Measurements from ENCODE around the gene FOXO1.

The FOXO1 gene

GRCh38 chr13:40652588-40652940 lies 13.9 kb downstream of the FOXO1 start:
- H3K79me2 ChIP-seq (ENCODE audit: insufficient read depth, low read length), result no peaks in the 10 kb centered on the region
- H3K27me3 ChIP-seq (ENCODE audit: insufficient read depth, low read length, poor library complexity), result no peaks in the 10 kb centered on the region
- no peaks in the 10 kb centered on the region for H3K9me3 ChIP-seq (ENCODE audit: insufficient read depth, low read length, severe bottlenecking)
- H3K27ac ChIP-seq (ENCODE audit: low read length), result no peak overlapping the region
- DNase-seq (no peak), ATAC-seq (ENCODE audit: insufficient read depth, low read depth) (no peak)
- TF ChIP-seq CTCF (IDR thresholded peaks at IDR 0.05; ENCODE audit: borderline replicate concordance, extremely low read depth, low read length, poor library complexity, severe bottlenecking) (no peak), EZH2 (IDR thresholded peaks at IDR 0.05; ENCODE audit: borderline replicate concordance, low read depth, low read length, severe bottlenecking) (no peak)
- H3K36me3 ChIP-seq (ENCODE audit: insufficient read depth, low read length), result no peaks in the 10 kb centered on the region
- H3K9ac ChIP-seq (ENCODE audit: low read depth, low read length), result no peak overlapping the region
- H4K20me1 ChIP-seq (ENCODE audit: insufficient read depth, low read length), result no peaks in the 10 kb centered on the region
- H2AFZ ChIP-seq (ENCODE audit: low read depth, low read length), result no peak overlapping the region
- H3K4me3 ChIP-seq (ENCODE audit: low read depth in 1 of 2, low read length in 2 of 2), result no peak overlapping the region
- H3K4me1 ChIP-seq (ENCODE audit: insufficient read depth, low read length), result no peaks in the 10 kb centered on the region
- no peak overlapping the region for H3K4me2 ChIP-seq (ENCODE audit: insufficient read depth, low read length)

- no peak for TF ChIP-seq CTCF (IDR thresholded peaks at IDR 0.05; ENCODE audit: borderline replicate concordance, extremely low read depth, low read length, poor library complexity, severe bottlenecking)
- no peak for TF ChIP-seq EZH2 (IDR thresholded peaks at IDR 0.05; ENCODE audit: borderline replicate concordance, low read depth, low read length, severe bottlenecking)
- Histone ChIP-seq H3K27me3 (ENCODE audit: insufficient read depth, low read length, poor library complexity) (no peaks in the 10 kb centered on the region), H3K9ac (ENCODE audit: low read depth, low read length) (no peak overlapping the region), H3K4me3 (ENCODE audit: low read depth in 1 of 2, low read length in 2 of 2) (no peak overlapping the region), H3K4me2 (ENCODE audit: insufficient read depth, low read length) (no peak overlapping the region), H4K20me1 (ENCODE audit: insufficient read depth, low read length) (no peaks in the 10 kb centered on the region), H3K27ac (ENCODE audit: low read length) (no peak overlapping the region), H3K4me1 (ENCODE audit: insufficient read depth, low read length) (no peaks in the 10 kb centered on the region), H3K36me3 (ENCODE audit: insufficient read depth, low read length) (no peaks in the 10 kb centered on the region), H3K79me2 (ENCODE audit: insufficient read depth, low read length) (no peaks in the 10 kb centered on the region), H3K9me3 (ENCODE audit: insufficient read depth, low read length, severe bottlenecking) (no peaks in the 10 kb centered on the region), H2AFZ (ENCODE audit: low read depth, low read length) (no peak overlapping the region)
- ATAC-seq (ENCODE audit: insufficient read depth, low read depth) (no peak), DNase-seq (no peak)
These were observed 14.4 kb downstream of the FOXO1 start for GRCh38 chr13:40651866-40652587.

- TF ChIP-seq EZH2 (IDR thresholded peaks at IDR 0.05; ENCODE audit: borderline replicate concordance, low read depth, low read length, severe bottlenecking), result no peak
- TF ChIP-seq CTCF (IDR thresholded peaks at IDR 0.05; ENCODE audit: borderline replicate concordance, extremely low read depth, low read length, poor library complexity, severe bottlenecking), result no peak
- Histone ChIP-seq H3K4me2 (ENCODE audit: insufficient read depth, low read length) (no peak overlapping the region), H2AFZ (ENCODE audit: low read depth, low read length) (no peak overlapping the region), H3K27ac (ENCODE audit: low read length) (no peak overlapping the region), H4K20me1 (ENCODE audit: insufficient read depth, low read length) (no peaks in the 10 kb centered on the region), H3K36me3 (ENCODE audit: insufficient read depth, low read length) (no peaks in the 10 kb centered on the region), H3K9ac (ENCODE audit: low read depth, low read length) (no peak overlapping the region), H3K79me2 (ENCODE audit: insufficient read depth, low read length) (no peaks in the 10 kb centered on the region), H3K9me3 (ENCODE audit: insufficient read depth, low read length, severe bottlenecking) (no peaks in the 10 kb centered on the region), H3K4me1 (ENCODE audit: insufficient read depth, low read length) (no peaks in the 10 kb centered on the region), H3K27me3 (ENCODE audit: insufficient read depth, low read length, poor library complexity) (no peaks in the 10 kb centered on the region), H3K4me3 (ENCODE audit: low read depth in 1 of 2, low read length in 2 of 2) (no peak overlapping the region)
- no peak for ATAC-seq (ENCODE audit: insufficient read depth, low read depth)
- DNase-seq, result no peak
These were observed 17.6 kb downstream of the FOXO1 start for GRCh38 chr13:40648841-40649240.

All from DND-41 (cell line).